Upper lobe of left lung (tissue), 4 donors: ENCODE results near the gene GNS.

Experiments
- EP300 ChIP-seq, 4 donors: sonication (generic); formaldehyde crosslinking; IDR thresholded peaks; one replicate each; pipeline ENCODE4 v1.5.1; 2017; ENCODE audit warnings: antibody characterized with exemption in 4 of 4, control low read depth in 2 of 4
- POLR2A ChIP-seq, 4 donors: fragments of 450-650 bp; IDR thresholded peaks; one replicate each; pipeline ENCODE4 v1.5.1; 2016 to 2017; ENCODE audit warnings: antibody characterized with exemption in 4 of 4, mild to moderate bottlenecking in 2 of 4
- TF ChIP-seq, protein P1 (sequence below), 6 experiments: fragments of 450-650 bp in 4 of 6; fragments of 200-600 bp in 2 of 6; sonication (generic) in 2 of 6; IDR thresholded peaks; one replicate each; pipeline ENCODE4 v1.5.1; 2016 to 2019; ENCODE audit warnings: antibody characterized with exemption in 6 of 6

DNA sequence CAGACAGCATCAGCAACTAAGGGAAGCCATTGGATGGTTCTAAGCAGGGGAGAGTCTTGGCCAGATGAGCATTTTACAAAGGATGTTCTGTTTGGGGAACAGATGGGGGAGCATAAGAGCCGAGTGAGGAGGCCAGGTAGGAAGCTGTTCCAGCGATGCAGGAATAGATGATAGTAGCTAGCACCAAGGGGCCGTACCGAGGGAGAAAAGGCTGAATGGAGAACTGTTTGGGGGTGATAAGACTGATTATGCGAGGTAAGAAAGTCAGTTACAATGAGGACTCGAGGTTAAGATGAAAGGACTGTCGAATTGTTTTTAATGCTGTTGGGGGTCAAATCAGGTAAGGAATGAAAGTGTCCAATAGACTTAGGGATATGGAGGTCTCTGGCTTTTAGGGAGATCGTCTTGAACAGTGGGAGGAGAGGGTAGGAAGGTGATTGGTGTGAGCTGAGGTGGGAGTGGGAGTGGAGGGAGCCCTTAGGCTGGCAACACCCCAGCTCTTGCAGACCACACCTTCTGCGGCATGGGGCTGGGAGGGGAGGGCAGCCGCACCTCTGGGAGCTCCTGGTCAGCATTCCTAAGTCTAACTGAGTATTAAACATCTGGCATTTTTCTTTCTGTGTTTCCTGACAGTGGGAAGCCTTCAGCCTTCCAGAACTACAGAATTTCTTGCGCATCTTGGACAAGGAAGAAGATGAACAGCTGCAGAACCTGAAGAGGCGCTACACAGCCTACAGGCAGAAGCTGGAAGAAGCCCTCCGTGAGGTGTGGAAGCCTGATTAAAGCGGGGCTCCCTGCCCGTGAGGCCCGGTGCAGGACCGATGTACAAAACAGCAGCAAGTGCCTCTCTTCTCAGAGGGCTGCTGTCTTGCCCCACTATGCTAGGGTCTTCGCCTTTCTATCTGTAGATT lies 64.8 kb downstream of the GNS start:
- TF ChIP-seq EP300 (IDR thresholded peaks at IDR 0.05), result no peak
- TF ChIP-seq, protein P1, sequence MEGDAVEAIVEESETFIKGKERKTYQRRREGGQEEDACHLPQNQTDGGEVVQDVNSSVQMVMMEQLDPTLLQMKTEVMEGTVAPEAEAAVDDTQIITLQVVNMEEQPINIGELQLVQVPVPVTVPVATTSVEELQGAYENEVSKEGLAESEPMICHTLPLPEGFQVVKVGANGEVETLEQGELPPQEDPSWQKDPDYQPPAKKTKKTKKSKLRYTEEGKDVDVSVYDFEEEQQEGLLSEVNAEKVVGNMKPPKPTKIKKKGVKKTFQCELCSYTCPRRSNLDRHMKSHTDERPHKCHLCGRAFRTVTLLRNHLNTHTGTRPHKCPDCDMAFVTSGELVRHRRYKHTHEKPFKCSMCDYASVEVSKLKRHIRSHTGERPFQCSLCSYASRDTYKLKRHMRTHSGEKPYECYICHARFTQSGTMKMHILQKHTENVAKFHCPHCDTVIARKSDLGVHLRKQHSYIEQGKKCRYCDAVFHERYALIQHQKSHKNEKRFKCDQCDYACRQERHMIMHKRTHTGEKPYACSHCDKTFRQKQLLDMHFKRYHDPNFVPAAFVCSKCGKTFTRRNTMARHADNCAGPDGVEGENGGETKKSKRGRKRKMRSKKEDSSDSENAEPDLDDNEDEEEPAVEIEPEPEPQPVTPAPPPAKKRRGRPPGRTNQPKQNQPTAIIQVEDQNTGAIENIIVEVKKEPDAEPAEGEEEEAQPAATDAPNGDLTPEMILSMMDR (IDR thresholded peaks at IDR 0.05), result no peak
- TF ChIP-seq POLR2A (IDR thresholded peaks at IDR 0.05), result no peak
